OCI-LY3 (cell line): Measurements from ENCODE around the gene CD46.

Experiments used
- H2AFZ ChIP-seq: fragments of 200-600, 300-600 bp; shearing (Covaris generic); 2 replicates; pipeline ENCODE4 v1.6.0; 2014; ENCODE audit warnings: antibody characterized with exemption, low read depth, low read length
- H3K27ac ChIP-seq: fragments of 200-600, 300-600 bp; sonication (generic); 2 replicates; pipeline ENCODE4 v1.5.1; 2014; ENCODE audit warnings: mild to moderate bottlenecking, low read length, moderate library complexity, mixed read lengths
- H3K27me3 ChIP-seq: fragments of 200-600, 300-600 bp; sonication (generic); 2 replicates; pipeline ENCODE4 v1.6.1; 2014; ENCODE audit warnings: low read depth, low read length, mixed read lengths
- H3K36me3 ChIP-seq: fragments of 200-600, 300-600 bp; sonication (generic); replicated peaks from 2 replicates; pipeline ENCODE3; 2014; ENCODE audit warnings: low read depth, low read length, mixed read lengths
- H3K4me1 ChIP-seq: fragments of 300-600, 200-600 bp; sonication (generic); 2 replicates; pipeline ENCODE4 v1.6.1; 2014; ENCODE audit warnings: low read length, mixed read lengths
- H3K4me2 ChIP-seq: fragments of 200-600, 300-600 bp; sonication (generic); 2 replicates; pipeline ENCODE4 v1.6.1; 2014; ENCODE audit warnings: low read length, mixed read lengths
- H3K4me3 ChIP-seq: fragments of 300-600, 200-600 bp; sonication (generic); 2 replicates; pipeline ENCODE4 v1.5.1; 2014; ENCODE audit warnings: antibody characterized with exemption, mild to moderate bottlenecking, low read length, moderate library complexity
- H3K79me2 ChIP-seq: fragments of 300-600, 200-600 bp; shearing (Covaris generic); 2 replicates; pipeline ENCODE4 v1.6.1; 2014; ENCODE audit warnings: mild to moderate bottlenecking, low read length, mixed read lengths
- H3K9ac ChIP-seq: fragments of 300-600, 200-600 bp; shearing (Covaris generic); 2 replicates; pipeline ENCODE4 v1.6.0; 2014; ENCODE audit warnings: mild to moderate bottlenecking, low read length, moderate library complexity
- H3K9me3 ChIP-seq: fragments of 200-600, 300-600 bp; shearing (Covaris generic); 2 replicates; pipeline ENCODE4 v1.6.1; 2014; ENCODE audit warnings: low read length, mixed read lengths; ENCODE audit not compliant: insufficient read depth
- H4K20me1 ChIP-seq: fragments of 200-600, 300-600 bp; sonication (generic); 2 replicates; pipeline ENCODE4 v1.6.1; 2016; ENCODE audit warnings: low read length, mixed read lengths; ENCODE audit not compliant: insufficient read depth
- EZH2phosphoT487 ChIP-seq: fragments of 200-600 bp; shearing (Covaris generic); IDR thresholded peaks from 2 replicates; pipeline ENCODE4 v1.6.1; 2018; ENCODE audit warnings: antibody characterized with exemption, mixed run types, low read depth
- TF ChIP-seq, protein P1 (sequence below): fragments of 200-600, 300-600 bp; sonication (generic); IDR thresholded peaks from 2 replicates; pipeline ENCODE4 v1.5.1; 2014; ENCODE audit warnings: antibody characterized with exemption, low read length, low read depth

Gene CD46

GRCh38 chr1:207745839-207746767 is 5.8 kb upstream of the CD46 start:
- Histone ChIP-seq H3K27ac (no peak overlapping the region), H3K36me3 (no peaks in the 10 kb centered on the region), H3K4me2 (no peak overlapping the region), H4K20me1 (no peaks in the 10 kb centered on the region), H3K9ac (no peak overlapping the region), H3K4me1 (peaks cover 14% of the 10 kb centered on the region), H3K27me3 (no peaks in the 10 kb centered on the region), H3K9me3 (no peaks in the 10 kb centered on the region), H3K79me2 (peaks cover 4% of the 10 kb centered on the region; the same call in 1 of the 2 replicates), H2AFZ (no peak overlapping the region), H3K4me3 (no peak overlapping the region)
- TF ChIP-seq, protein P1, sequence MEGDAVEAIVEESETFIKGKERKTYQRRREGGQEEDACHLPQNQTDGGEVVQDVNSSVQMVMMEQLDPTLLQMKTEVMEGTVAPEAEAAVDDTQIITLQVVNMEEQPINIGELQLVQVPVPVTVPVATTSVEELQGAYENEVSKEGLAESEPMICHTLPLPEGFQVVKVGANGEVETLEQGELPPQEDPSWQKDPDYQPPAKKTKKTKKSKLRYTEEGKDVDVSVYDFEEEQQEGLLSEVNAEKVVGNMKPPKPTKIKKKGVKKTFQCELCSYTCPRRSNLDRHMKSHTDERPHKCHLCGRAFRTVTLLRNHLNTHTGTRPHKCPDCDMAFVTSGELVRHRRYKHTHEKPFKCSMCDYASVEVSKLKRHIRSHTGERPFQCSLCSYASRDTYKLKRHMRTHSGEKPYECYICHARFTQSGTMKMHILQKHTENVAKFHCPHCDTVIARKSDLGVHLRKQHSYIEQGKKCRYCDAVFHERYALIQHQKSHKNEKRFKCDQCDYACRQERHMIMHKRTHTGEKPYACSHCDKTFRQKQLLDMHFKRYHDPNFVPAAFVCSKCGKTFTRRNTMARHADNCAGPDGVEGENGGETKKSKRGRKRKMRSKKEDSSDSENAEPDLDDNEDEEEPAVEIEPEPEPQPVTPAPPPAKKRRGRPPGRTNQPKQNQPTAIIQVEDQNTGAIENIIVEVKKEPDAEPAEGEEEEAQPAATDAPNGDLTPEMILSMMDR, result no peak
- TF ChIP-seq EZH2phosphoT487, result no peak

- no peak overlapping the region for H2AFZ ChIP-seq
- H3K27ac ChIP-seq, result no peak overlapping the region
- H4K20me1 ChIP-seq, result 0 out of 2 replicates have a peak, but pooled peaks cover 2% of the 10 kb centered on the region
- peaks cover 15% of the 10 kb centered on the region for H3K4me1 ChIP-seq
- no peaks in the 10 kb centered on the region for H3K36me3 ChIP-seq
- no peak overlapping the region for H3K4me3 ChIP-seq
- no peak overlapping the region for H3K4me2 ChIP-seq
- no peaks in the 10 kb centered on the region for H3K9me3 ChIP-seq
- no peak overlapping the region for H3K9ac ChIP-seq
- no peaks in the 10 kb centered on the region for H3K27me3 ChIP-seq
- H3K79me2 ChIP-seq, result peaks cover 17% of the 10 kb centered on the region
- TF ChIP-seq, protein P1, result no peak
- no peak for TF ChIP-seq EZH2phosphoT487
These were observed 4.0 kb upstream of the CD46 start for GRCh38 chr1:207747627-207748492.

- H3K9me3 ChIP-seq, result no peaks in the 10 kb centered on the region
- peaks cover 13% of the 10 kb centered on the region for H4K20me1 ChIP-seq
- H3K27me3 ChIP-seq, result no peaks in the 10 kb centered on the region
- peaks cover 28% of the 10 kb centered on the region for H3K79me2 ChIP-seq
- no peak overlapping the region for H3K27ac ChIP-seq
- H3K9ac ChIP-seq, result no peak overlapping the region
- no peak overlapping the region for H3K4me3 ChIP-seq
- no peak overlapping the region for H2AFZ ChIP-seq
- no peak overlapping the region for H3K4me2 ChIP-seq
- TF ChIP-seq, protein P1, result no peak
- TF ChIP-seq EZH2phosphoT487, result no peak
- no peaks in the 10 kb centered on the region for H3K36me3 ChIP-seq
- H3K4me1 ChIP-seq, result peaks cover 25% of the 10 kb centered on the region
These were observed 2.9 kb upstream of the CD46 start for GRCh38 chr1:207748737-207749528.
